H1 (cell line): ENCODE data around the gene MED16. TPM values are rescaled to one million over a fixed set of nuclear protein-coding genes. Genes with fewer than 3 reads are reported as not detected.

Source experiments
- CTCF ChIA-PET: fragments of 300-600 bp; sonication (Branson Sonifier 250); formaldehyde crosslinking; loops from one replicate; lab custom pipeline; 2021; ENCODE audit not compliant: partially characterized antibody; lab: Charles Lee
- POLR2A ChIA-PET: fragments of 300-600 bp; sonication (Branson Sonifier 250); formaldehyde crosslinking; loops from one replicate; lab custom pipeline; 2021; ENCODE audit warnings: inconsistent platforms; ENCODE audit not compliant: partially characterized antibody; lab: Charles Lee
- DNase-seq, 2 experiments: peaks; one replicate each; pipeline versions ENCODE4 v3.0.0 to v3.0.0-alpha.2; 2010 to 2022; ENCODE audit warnings: low spot score in 2 of 2, low read depth in 1 of 2, mixed read lengths in 1 of 2
- FAIRE-seq: peaks from 2 replicates; lab custom pipeline; 2011; peaks lifted over from hg19 to GRCh38; lab: Jason Lieb, UNC
- H2AFZ ChIP-seq: 2 replicates; pipeline ENCODE4 v1.8.1; 2012; ENCODE audit warnings: low read length, inconsistent platforms
- H2AK5ac ChIP-seq: 2 replicates; pipeline ENCODE4 v1.6.1; 2013; ENCODE audit warnings: low read depth, low read length
- H2BK120ac ChIP-seq: replicated peaks from 2 replicates; pipeline ENCODE3; 2013; ENCODE audit warnings: low read depth, low read length, inconsistent platforms
- H2BK12ac ChIP-seq: 2 replicates; pipeline ENCODE4 v1.6.1; 2013; ENCODE audit warnings: low read depth, low read length
- H2BK15ac ChIP-seq: 2 replicates; pipeline ENCODE4 v1.6.1; 2013; ENCODE audit warnings: low read length
- H2BK20ac ChIP-seq: 2 replicates; pipeline ENCODE4 v1.6.1; 2013; ENCODE audit warnings: low read length
- H2BK5ac ChIP-seq: 2 replicates; pipeline ENCODE4 v1.6.1; 2013; ENCODE audit warnings: low read depth, low read length
- H3K14ac ChIP-seq: 2 replicates; pipeline ENCODE4 v1.6.1; 2013; ENCODE audit warnings: inconsistent platforms; ENCODE audit not compliant: insufficient read length
- H3K18ac ChIP-seq: 2 replicates; pipeline ENCODE4 v1.6.1; 2013; ENCODE audit warnings: low read length; ENCODE audit errors: extremely low read depth
- H3K23ac ChIP-seq: 2 replicates; pipeline ENCODE4 v1.6.1; 2013; ENCODE audit warnings: inconsistent platforms; ENCODE audit not compliant: insufficient read length
- H3K23me2 ChIP-seq: 2 replicates; pipeline ENCODE4 v1.6.1; 2013; ENCODE audit warnings: low read depth, low read length
- H3K27ac ChIP-seq: 2 replicates; pipeline ENCODE4 v1.6.1; 2011; ENCODE audit warnings: low read depth, low read length, inconsistent platforms
- H3K27me3 ChIP-seq, 4 experiments: replicated peaks in 1 of 4; 1 replicate in 1 of 4; 2 replicates in 3 of 4; pipeline versions ENCODE4 v1.6.1 to v1.8.1; 2011 to 2013; ENCODE audit warnings: low read length in 3 of 4, mild to moderate bottlenecking in 3 of 4, inconsistent platforms in 2 of 4, mixed read lengths in 2 of 4, moderate library complexity in 1 of 4; ENCODE audit not compliant: control insufficient read depth in 3 of 4, insufficient read depth in 3 of 4; ENCODE audit errors: extremely low read depth in 1 of 4
- H3K36me3 ChIP-seq, 4 experiments: 2 replicates each; pipeline versions ENCODE4 v1.6.1 to v1.8.1; 2011 to 2013; ENCODE audit warnings: mild to moderate bottlenecking in 4 of 4, low read length in 3 of 4, moderate library complexity in 2 of 4, control low read depth in 1 of 4, inconsistent platforms in 1 of 4; ENCODE audit not compliant: insufficient read depth in 4 of 4, control insufficient read depth in 2 of 4
- H3K4ac ChIP-seq: replicated peaks from 2 replicates; pipeline ENCODE3; 2013; ENCODE audit warnings: low read length, low read depth, mixed read lengths, inconsistent platforms; ENCODE audit not compliant: insufficient read length
- H3K4me1 ChIP-seq, 4 experiments: replicated peaks in 1 of 4; 1 replicate in 1 of 4; 2 replicates in 3 of 4; pipeline versions ENCODE4 v1.6.1 to v1.8.1; 2011 to 2013; ENCODE audit warnings: low read length in 3 of 4, inconsistent platforms in 2 of 4, mixed read lengths in 1 of 4; ENCODE audit not compliant: insufficient read depth in 4 of 4, control insufficient read depth in 3 of 4
- H3K4me2 ChIP-seq, 2 experiments: 2 replicates each; pipeline versions ENCODE4 v1.6.1 to v1.8.1; 2011 to 2013; ENCODE audit warnings: low read depth in 2 of 2, low read length in 2 of 2, control low read depth in 1 of 2, inconsistent platforms in 1 of 2, mild to moderate bottlenecking in 1 of 2; ENCODE audit not compliant: insufficient read depth in 1 of 2
- H3K4me3 ChIP-seq, 4 experiments: fragments of 200-600, 300-600 bp in 1 of 4; sonication (generic), shearing (Covaris generic), sonication (Bioruptor Twin) in 1 of 4; 2 replicates each; pipeline versions ENCODE4 v1.5.1 to v1.8.1; 2011 to 2016; ENCODE audit warnings: low read length in 4 of 4, low read depth in 3 of 4, control low read depth in 2 of 4, inconsistent platforms in 2 of 4, mild to moderate bottlenecking in 2 of 4, mixed read lengths in 1 of 4, moderate library complexity in 1 of 4; ENCODE audit not compliant: insufficient read depth in 2 of 4; ENCODE audit errors: extremely low read depth in 1 of 4
- H3K56ac ChIP-seq: replicated peaks from 2 replicates; pipeline ENCODE3; 2013; ENCODE audit warnings: low read depth, mild to moderate bottlenecking, mixed read lengths, low read length, inconsistent platforms; ENCODE audit not compliant: insufficient read length
- H3K79me1 ChIP-seq: 2 replicates; pipeline ENCODE4 v1.6.1; 2013; ENCODE audit warnings: low read depth, low read length, control low read depth
- H3K79me2 ChIP-seq, 2 experiments: 2 replicates each; pipeline versions ENCODE4 v1.6.1 to v1.8.1; 2012 to 2013; ENCODE audit warnings: low read length in 2 of 2, mild to moderate bottlenecking in 2 of 2, inconsistent platforms in 1 of 2; ENCODE audit not compliant: insufficient read depth in 2 of 2, control insufficient read depth in 1 of 2
- H3K9ac ChIP-seq, 4 experiments: replicated peaks in 1 of 4; 1 replicate in 1 of 4; 2 replicates in 3 of 4; pipeline versions ENCODE4 v1.6.1 to v1.8.1; 2011 to 2013; ENCODE audit warnings: low read depth in 3 of 4, low read length in 3 of 4, control low read depth in 2 of 4, mild to moderate bottlenecking in 2 of 4, moderate library complexity in 2 of 4, inconsistent platforms in 1 of 4; ENCODE audit errors: extremely low read depth in 1 of 4
- H3K9me3 ChIP-seq, 2 experiments: 2 replicates each; pipeline versions ENCODE4 v1.6.1 to v1.8.1; 2012 to 2013; ENCODE audit warnings: mild to moderate bottlenecking in 2 of 2, moderate library complexity in 2 of 2, control low read depth in 1 of 2, inconsistent platforms in 1 of 2, low read depth in 1 of 2, low read length in 1 of 2, mixed read lengths in 1 of 2; ENCODE audit not compliant: insufficient read depth in 2 of 2
- H4K20me1 ChIP-seq, 2 experiments: replicated peaks in 1 of 2; 2 replicates each; pipeline versions ENCODE3 to v1.8.1; 2011 to 2013; ENCODE audit warnings: inconsistent platforms in 2 of 2, low read length in 2 of 2, mild to moderate bottlenecking in 1 of 2; ENCODE audit not compliant: insufficient read depth in 2 of 2, control insufficient read depth in 1 of 2
- H4K5ac ChIP-seq: 2 replicates; pipeline ENCODE4 v1.6.1; 2013; ENCODE audit warnings: low read length, low read depth, mixed read lengths, inconsistent platforms; ENCODE audit not compliant: insufficient read length
- H4K8ac ChIP-seq: 2 replicates; pipeline ENCODE4 v1.8.0; 2013; ENCODE audit warnings: mild to moderate bottlenecking, moderate library complexity, low read length, inconsistent platforms; ENCODE audit not compliant: insufficient read depth; ENCODE audit errors: extremely low read depth
- H4K91ac ChIP-seq: replicated peaks from 2 replicates; pipeline ENCODE3; 2013; ENCODE audit warnings: low read length, mixed read lengths, inconsistent platforms; ENCODE audit not compliant: insufficient read length
- ASH2L ChIP-seq: fragments of 200-600, 300-600 bp; sonication (generic); IDR thresholded peaks from one replicate; pipeline ENCODE4 v1.7.1; 2017; ENCODE audit warnings: low read length
- KDM1A ChIP-seq: fragments of 200-600, 300-600 bp; sonication (generic); IDR thresholded peaks from 2 replicates; pipeline ENCODE4 v1.7.1; 2016; ENCODE audit warnings: mild to moderate bottlenecking, low read length, borderline replicate concordance
- NANOG ChIP-seq: IDR thresholded peaks from 2 replicates; pipeline ENCODE4 v1.6.1; 2011; ENCODE audit warnings: low read length, low read depth, mild to moderate bottlenecking, inconsistent platforms; ENCODE audit not compliant: insufficient read depth, poor library complexity, severe bottlenecking
- SIX5 ChIP-seq: IDR thresholded peaks from 2 replicates; pipeline ENCODE4 v1.6.1; 2011; ENCODE audit warnings: mild to moderate bottlenecking, low read depth, low read length
- SP1 ChIP-seq: IDR thresholded peaks from 2 replicates; pipeline ENCODE4 v1.6.1; 2011; ENCODE audit warnings: low read depth, low read length
- SRF ChIP-seq: IDR thresholded peaks from 2 replicates; pipeline ENCODE4 v1.6.1; 2011; ENCODE audit warnings: mild to moderate bottlenecking, low read depth, low read length, moderate library complexity
- SUZ12 ChIP-seq: fragments of 200-600 bp; sonication (generic); IDR thresholded peaks from 2 replicates; pipeline ENCODE4 v1.6.1; 2012; ENCODE audit warnings: mild to moderate bottlenecking, inconsistent platforms, low read length, moderate library complexity, mixed read lengths
- TAF1 ChIP-seq: IDR thresholded peaks from 2 replicates; pipeline ENCODE4 v1.6.1; 2011; ENCODE audit warnings: mild to moderate bottlenecking, low read depth, low read length
- TBP ChIP-seq: IDR thresholded peaks from 2 replicates; pipeline ENCODE4 v1.6.1; 2011; ENCODE audit warnings: low read depth, low read length, improper control_type of control experiment
- WGBS, 2 experiments: shearing (Covaris generic) in 1 of 2; methylation state at CpG; one replicate each; pipeline versions ENCODE4 v1.1.6 to v1.1.7; 2013 to 2015; ENCODE audit warnings: low lambda C conversion rate in 2 of 2, mixed read lengths in 2 of 2, inconsistent platforms in 1 of 2, low coverage in 1 of 2, missing lambda C conversion rate in 1 of 2; ENCODE audit not compliant: insufficient replicate concordance in 2 of 2, insufficient coverage in 1 of 2, insufficient read length in 1 of 2; ENCODE audit errors: extremely low coverage in 1 of 2, missing lambda C conversion rate in 1 of 2; 5-methylcytosine and 5-hydroxymethylcytosine counted together
- polyA plus RNA-seq, 7 experiments: library from polyadenylated mRNA; depleted of rRNA in 3 of 7; stranded (reverse) in 5 of 7; unstranded in 2 of 7; fragments of >200 nt in 5 of 7; fragments of 200-250 nt in 2 of 7; gene quantifications; 1 replicate in 5 of 7; 2 replicates in 1 of 7; 4 replicates in 1 of 7; pipeline versions ENCODE4 v1.2.1 to v1.2.3, GENCODE V29; 2011 to 2013; ENCODE audit warnings: missing spikeins in 2 of 7, mixed read lengths in 2 of 7
- total RNA-seq: library from RNA; stranded (reverse); fragmentation: NEBNext Ultra II Directional; extraction: Animal tissue kit (Norgen Biotek cat#: 25700); gene quantifications from 2 replicates; pipeline ENCODE4 v1.2.1, GENCODE V29; 2021
- TF ChIP-seq, protein P1 (sequence below): IDR thresholded peaks from 2 replicates; pipeline ENCODE4 v1.6.1; 2011; ENCODE audit warnings: low read length, improper control_type of control experiment

MED16 gene
- total and polyA plus RNA-seq, 2 of the 8 experiments (the other 6 are each of a cell fraction or from before 2014, with no cell fraction given) = 51.0 to 67.2 TPM

DNA sequence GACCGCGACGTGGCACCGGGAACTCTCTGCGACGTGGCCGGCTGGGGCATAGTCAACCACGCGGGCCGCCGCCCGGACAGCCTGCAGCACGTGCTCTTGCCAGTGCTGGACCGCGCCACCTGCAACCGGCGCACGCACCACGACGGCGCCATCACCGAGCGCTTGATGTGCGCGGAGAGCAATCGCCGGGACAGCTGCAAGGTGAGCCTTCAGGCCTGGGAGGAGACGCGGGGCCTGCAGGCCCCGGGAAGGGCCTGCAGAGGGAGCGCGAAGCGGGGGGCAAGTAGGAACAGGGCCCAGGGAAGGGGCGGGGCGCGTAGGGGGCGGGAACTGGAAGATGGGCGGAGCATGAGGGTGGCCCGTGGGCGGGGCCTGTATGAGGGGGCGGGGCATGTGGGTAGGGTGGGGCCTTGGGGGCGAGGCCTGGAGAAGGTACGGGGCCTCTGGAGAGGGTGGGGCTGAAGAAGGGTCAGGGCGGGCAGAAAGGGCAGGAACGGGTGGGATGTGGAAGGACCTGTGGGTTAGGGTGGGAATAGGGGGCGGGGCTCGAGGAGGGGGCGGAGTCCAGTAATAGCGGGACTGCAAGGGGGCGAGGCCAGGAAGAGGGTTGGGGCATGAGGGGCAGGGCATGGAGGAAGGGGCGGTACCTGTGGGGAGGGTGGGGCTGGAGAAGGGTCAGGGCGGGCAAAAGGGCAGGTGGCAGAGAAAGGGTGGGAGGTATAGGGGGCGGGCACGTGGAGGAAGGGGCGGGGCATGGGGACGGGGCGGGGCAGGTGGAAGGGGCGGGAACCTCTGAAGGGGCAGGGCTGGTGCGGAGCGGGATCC lies 31.0 kb downstream of the MED16 start:
- H4K20me1 ChIP-seq = peaks cover 0 to 8% of the 10 kb centered on the region in 2 experiments
- H2BK12ac ChIP-seq = peak overlapping the region; percentile 92; the same call in 1 of the 2 replicates
- WGBS, 2 experiments = 12% methylated on average over 27 of the region's 60 CpGs; no CpG with 5 or more reads in 1 of the 2 experiments
- H3K23ac ChIP-seq = no peak overlapping the region
- H3K79me1 ChIP-seq = no peaks in the 10 kb centered on the region
- peak overlapping the region; percentile 93; the same call in 1 of the 2 replicates for H4K8ac ChIP-seq
- no peak overlapping the region for H2BK120ac ChIP-seq
- H3K79me2 ChIP-seq = no peaks in the 10 kb centered on the region
- ChIA-PET CTCF (interaction anchor here (1.4 to 3.1 kb wide), 2 partner anchors 17 to 56 kb away, joined by 5 to 12 read pairs; no protein-coding TSS in a partner anchor), POLR2A (interaction anchor here (0.8 to 2.8 kb wide), 8 partner anchors 14 to 157 kb away, joined by 3 to 22 read pairs (median 5); partner anchors contain the start of genes KISS1R, MED16, RNU6-9 and WDR18)
- no peak overlapping the region for H3K9ac ChIP-seq
- H4K5ac ChIP-seq = peak overlapping the region; percentile 52
- H3K23me2 ChIP-seq = peaks cover 10% of the 10 kb centered on the region; the same call in 1 of the 2 replicates
- no peak overlapping the region for H3K4ac ChIP-seq
- H2AFZ ChIP-seq = no peak overlapping the region
- no peak overlapping the region for H2AK5ac ChIP-seq
- H4K91ac ChIP-seq = peak overlapping the region; percentile 80
- no peak overlapping the region; the same call in 1 of the 2 replicates for H2BK15ac ChIP-seq
- no peaks in the 10 kb centered on the region for H3K36me3 ChIP-seq
- peak overlapping the region; percentile 63 to 72 for H3K4me2 ChIP-seq
- no peak overlapping the region; the same call in none of the 2 replicates for H3K18ac ChIP-seq
- H2BK5ac ChIP-seq = peak overlapping the region; percentile 77; the same call in 1 of the 2 replicates
- H3K9me3 ChIP-seq = no peaks in the 10 kb centered on the region
- no peak overlapping the region for H3K56ac ChIP-seq
- peak overlapping the region in 2 of 4 experiments; percentile 8 to 59; a peak in 3 of 8 replicates for H3K4me3 ChIP-seq
- H3K27ac ChIP-seq = no peak overlapping the region
- FAIRE-seq = no peak
- no peak overlapping the region for H2BK20ac ChIP-seq
- DNase-seq = peak; percentile 91 to 96
- peaks cover 0 to 5% (median 3%) of the 10 kb centered on the region in 4 experiments; a peak in 6 of 7 replicates for H3K4me1 ChIP-seq
- H3K27me3 ChIP-seq = peaks cover 9 to 25% (median 13%) of the 10 kb centered on the region in 4 experiments
- H3K14ac ChIP-seq = no peak overlapping the region
- TF ChIP-seq SRF (no peak), NANOG (peak; percentile 69), SP1 (no peak), TBP (no peak), ASH2L (no peak), SUZ12 (no peak), TAF1 (peak; percentile 41; the same call in 1 of the 2 replicates), KDM1A (no peak), SIX5 (no peak)
- TF ChIP-seq, protein P1, sequence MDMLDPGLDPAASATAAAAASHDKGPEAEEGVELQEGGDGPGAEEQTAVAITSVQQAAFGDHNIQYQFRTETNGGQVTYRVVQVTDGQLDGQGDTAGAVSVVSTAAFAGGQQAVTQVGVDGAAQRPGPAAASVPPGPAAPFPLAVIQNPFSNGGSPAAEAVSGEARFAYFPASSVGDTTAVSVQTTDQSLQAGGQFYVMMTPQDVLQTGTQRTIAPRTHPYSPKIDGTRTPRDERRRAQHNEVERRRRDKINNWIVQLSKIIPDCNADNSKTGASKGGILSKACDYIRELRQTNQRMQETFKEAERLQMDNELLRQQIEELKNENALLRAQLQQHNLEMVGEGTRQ = peak; percentile 41; the same call in 1 of the 2 replicates
